Endothelial cell of umbilical vein (primary cell): ENCODE results near the gene TOR4A. TPM values are rescaled to one million over a fixed set of nuclear protein-coding genes. Genes with fewer than 3 reads are reported as not detected.

ENCODE experiments used
- BruUV-seq: library from RNA; stranded (reverse); fragments of 400-500 nt; replicated peaks from 2 replicates; lab custom pipeline; 2021; lab: Mats Ljungman, UMichigan
- CTCF ChIA-PET: fragments of 300-600, 350-600 bp; sonication (Branson Sonifier 250); formaldehyde crosslinking; loops from one replicate; lab custom pipeline; 2021; ENCODE audit warnings: antibody characterized with exemption, inconsistent platforms; lab: Charles Lee
- POLR2A ChIA-PET: fragments of 300-600, 350-600 bp; sonication (Branson Sonifier 250); formaldehyde crosslinking; loops from one replicate; lab custom pipeline; 2021; ENCODE audit warnings: antibody characterized with exemption, inconsistent platforms; lab: Charles Lee
- DNase-seq: peaks from one replicate; pipeline ENCODE4 v3.0.0-alpha.2; 2011; ENCODE audit warnings: low read depth, low spot score
- FAIRE-seq: peaks from 2 replicates; lab custom pipeline; 2011; peaks lifted over from hg19 to GRCh38; lab: Jason Lieb, UNC
- H2AFZ ChIP-seq: 2 replicates; pipeline ENCODE4 v1.6.0; 2012; ENCODE audit warnings: low read depth, low read length, control low read depth, inconsistent platforms
- H3K27ac ChIP-seq: 2 replicates; pipeline ENCODE4 v1.5.1; 2011; ENCODE audit warnings: low read depth, mild to moderate bottlenecking, control low read depth, low read length, moderate library complexity; ENCODE audit not compliant: insufficient read depth
- H3K27me3 ChIP-seq, 2 experiments: 2 replicates each; pipeline versions ENCODE4 v1.6.0 to v1.6.1; 2011; ENCODE audit warnings: low read length in 2 of 2, mixed read lengths in 1 of 2; ENCODE audit not compliant: control insufficient read depth in 2 of 2, insufficient read depth in 2 of 2
- H3K36me3 ChIP-seq, 2 experiments: 2 replicates in 1 of 2; 3 replicates in 1 of 2; pipeline ENCODE4 v1.5.1; 2011; ENCODE audit warnings: low read length in 2 of 2, mild to moderate bottlenecking in 1 of 2, moderate library complexity in 1 of 2; ENCODE audit not compliant: control insufficient read depth in 2 of 2, insufficient read depth in 2 of 2; ENCODE audit errors: extremely low read depth in 1 of 2
- H3K4me1 ChIP-seq: 3 replicates; pipeline ENCODE4 v1.5.1; 2011; ENCODE audit warnings: mild to moderate bottlenecking, low read length; ENCODE audit not compliant: control insufficient read depth, insufficient read depth; ENCODE audit errors: extremely low read depth
- H3K4me2 ChIP-seq: 2 replicates; pipeline ENCODE4 v1.6.1; 2011; ENCODE audit warnings: low read length, control low read depth, mixed read lengths; ENCODE audit not compliant: insufficient read depth
- H3K4me3 ChIP-seq, 3 experiments: fragments of 200-600 bp in 1 of 3; sonication (generic), shearing (Covaris generic) in 1 of 3; replicated peaks in 1 of 3; 2 replicates each; pipeline ENCODE4 v1.5.1; 2011 to 2016; ENCODE audit warnings: control low read depth in 3 of 3, low read length in 3 of 3, mild to moderate bottlenecking in 2 of 3, inconsistent platforms in 1 of 3, low read depth in 1 of 3, moderate library complexity in 1 of 3; ENCODE audit not compliant: insufficient read depth in 1 of 3
- H3K79me2 ChIP-seq: 2 replicates; pipeline ENCODE4 v1.6.0; 2012; ENCODE audit warnings: low read length, inconsistent platforms; ENCODE audit not compliant: control insufficient read depth, insufficient read depth
- H3K9ac ChIP-seq: replicated peaks from 2 replicates; pipeline ENCODE3; 2011; ENCODE audit warnings: low read length, control low read depth; ENCODE audit not compliant: insufficient read depth; ENCODE audit errors: extremely low read depth
- H3K9me1 ChIP-seq: replicated peaks from 3 replicates; pipeline ENCODE4 v1.6.0; 2011; ENCODE audit warnings: mild to moderate bottlenecking, low read length; ENCODE audit not compliant: control insufficient read depth, insufficient read depth; ENCODE audit errors: extremely low read depth
- H3K9me3 ChIP-seq: replicated peaks from 2 replicates; pipeline ENCODE4 v1.5.1; 2012; ENCODE audit warnings: low read length, inconsistent platforms; ENCODE audit not compliant: control insufficient read depth, insufficient read depth
- H4K20me1 ChIP-seq: replicated peaks from 2 replicates; pipeline ENCODE3; 2011; ENCODE audit warnings: mild to moderate bottlenecking, low read length; ENCODE audit not compliant: control insufficient read depth, insufficient read depth; ENCODE audit errors: extremely low read depth
- CTCF ChIP-seq, 2 donors: IDR thresholded peaks; 1 replicate in 1 of 2; 2 replicates in 1 of 2; pipeline ENCODE4 v1.5.1; 2011; ENCODE audit warnings: low read length in 2 of 2, mild to moderate bottlenecking in 2 of 2, moderate library complexity in 2 of 2, control low read depth in 1 of 2, inconsistent platforms in 1 of 2, low read depth in 1 of 2; ENCODE audit not compliant: insufficient read depth in 1 of 2; ENCODE audit errors: extremely low read depth in 1 of 2
- EZH2 ChIP-seq: IDR thresholded peaks from 2 replicates; pipeline ENCODE4 v1.6.1; 2012; ENCODE audit warnings: borderline replicate concordance, low read depth, mild to moderate bottlenecking, moderate library complexity, low read length, inconsistent platforms; ENCODE audit not compliant: severe bottlenecking
- FOS ChIP-seq: IDR thresholded peaks from 2 replicates; pipeline ENCODE4 v1.6.1; 2011; ENCODE audit warnings: mild to moderate bottlenecking, low read length, moderate library complexity, borderline replicate concordance; ENCODE audit not compliant: insufficient read depth
- GATA2 ChIP-seq: IDR thresholded peaks from 2 replicates; pipeline ENCODE4 v1.7.0; 2011; ENCODE audit warnings: low read depth, mild to moderate bottlenecking, moderate library complexity, mixed read lengths, low read length; ENCODE audit not compliant: insufficient read length, insufficient read depth
- JUN ChIP-seq: IDR thresholded peaks from 2 replicates; pipeline ENCODE4 v1.6.1; 2011; ENCODE audit warnings: borderline replicate concordance, low read depth; ENCODE audit not compliant: insufficient read length, insufficient read depth
- MYC ChIP-seq: IDR thresholded peaks from one replicate; pipeline ENCODE4 v1.6.1; 2011; ENCODE audit warnings: mild to moderate bottlenecking, low read depth, low read length
- POLR2A ChIP-seq: IDR thresholded peaks from 2 replicates; pipeline ENCODE4 v1.6.1; 2012; ENCODE audit warnings: low read depth, mild to moderate bottlenecking, control low read depth, low read length
- POLR2AphosphoS5 ChIP-seq: IDR thresholded peaks from 2 replicates; pipeline ENCODE4 v1.6.1; 2012; ENCODE audit warnings: low read depth, mild to moderate bottlenecking, control low read depth, low read length, moderate library complexity; ENCODE audit not compliant: insufficient read depth
- dilution Hi-C: fragments of 300-500 bp; cut with MboI; formaldehyde crosslinking; loops from one replicate; pipeline ENCODE4 v1.15.0; 2019; ENCODE audit warnings: low sequenced_read_pairs; ENCODE audit not compliant: extremely low pct_ligation_motif_present
- intact Hi-C: fragments of 100-400 bp; cut with micrococcal nuclease; formaldehyde crosslinking; loops from one replicate; pipeline ENCODE4 v1.10.0; 2022
- polyA plus RNA-seq, 4 experiments: library from polyadenylated mRNA; depleted of rRNA in 3 of 4; stranded (reverse) in 3 of 4; unstranded in 1 of 4; fragments of >200 nt; gene quantifications; 2 replicates each; pipeline versions ENCODE4 v1.2.1 to v1.2.3, GENCODE V29; 2011 to 2012; ENCODE audit warnings: missing spikeins in 1 of 4
- total RNA-seq: library from RNA; stranded (reverse); gene quantifications from 2 replicates; pipeline ENCODE4 v1.2.3, GENCODE V29; 2021
- TF ChIP-seq, protein P1 (sequence below): IDR thresholded peaks from 2 replicates; pipeline ENCODE4 v1.6.1; 2011; ENCODE audit not compliant: insufficient read depth, insufficient read length

TOR4A gene
- total and polyA plus RNA-seq, 2 donors (not counting 3 experiments of a cell fraction or from before 2014, with no cell fraction given), result 32.4 to 48.0 TPM

GRCh38 chr9:137251194-137251461 lies 26.4 kb upstream of the TOR4A start, which contains the start of gene STPG3:
TSS of gene STPG3 (plus strand) at chr9:137251286. CDS start at chr9:137251287, 1 bp downstream.
- CTCF ChIA-PET, result no interaction called here

DNA sequence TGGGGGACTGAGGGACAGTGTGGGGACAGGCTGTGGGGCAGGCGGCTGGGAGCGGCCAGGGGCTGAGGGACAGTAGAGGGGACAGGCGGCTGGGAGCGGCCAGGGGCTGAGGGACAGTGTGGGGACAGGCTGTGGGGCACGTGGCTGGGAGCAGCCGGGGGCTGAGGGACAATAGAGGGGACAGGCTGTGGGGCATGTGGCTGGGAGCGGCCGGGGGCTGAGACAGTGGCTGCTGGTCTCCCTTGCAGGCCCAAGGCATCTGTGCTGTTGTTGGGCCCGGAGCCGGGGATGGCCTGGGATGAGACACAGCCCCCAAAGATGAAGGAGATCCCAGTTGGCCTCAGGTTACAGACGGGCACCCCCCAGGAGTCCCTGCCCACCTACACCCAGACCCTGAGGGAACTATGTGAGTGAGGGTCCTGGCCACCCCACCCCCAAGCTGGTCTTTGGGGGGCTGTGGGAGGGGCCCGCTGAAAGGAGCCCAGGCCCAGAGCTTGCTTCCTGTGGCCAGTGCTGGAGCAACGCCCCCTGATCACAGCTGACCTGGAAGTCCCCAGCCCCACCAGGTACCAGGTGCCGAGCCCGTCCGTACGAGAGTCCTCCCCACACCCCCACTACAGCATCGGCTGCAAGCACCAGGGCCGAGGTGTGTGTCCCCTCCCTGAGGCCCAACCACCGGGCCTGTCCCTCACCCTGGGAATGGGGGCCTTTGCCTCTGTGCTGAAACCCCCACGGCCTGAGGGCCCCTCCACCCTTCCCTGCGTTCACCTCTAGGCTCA lies 25.8 kb upstream of the TOR4A start:
- Histone ChIP-seq H3K4me1 (peaks cover 13% of the 10 kb centered on the region), H3K27me3 (no peaks in the 10 kb centered on the region), H2AFZ (no peak overlapping the region), H3K27ac (no peak overlapping the region), H3K9me3 (no peaks in the 10 kb centered on the region), H3K9me1 (no peaks in the 10 kb centered on the region), H3K9ac (no peak overlapping the region), H3K4me2 (no peak overlapping the region), H3K4me3 (no peak overlapping the region), H4K20me1 (no peaks in the 10 kb centered on the region), H3K36me3 (no peaks in the 10 kb centered on the region), H3K79me2 (peaks cover 14% of the 10 kb centered on the region)
- no peak for FAIRE-seq
- POLR2A ChIA-PET, result interaction anchor here (4.9 kb wide), 1 partner anchor 9 kb away, joined by 66 read pairs; the partner anchor contains the start of gene TUBB4B
- CTCF ChIA-PET, result no interaction called here
- TF ChIP-seq MYC, result no peak
- TF ChIP-seq FOS, result no peak
- TF ChIP-seq JUN, result no peak
- no peak for TF ChIP-seq CTCF (IDR thresholded peaks at IDR 0.05; ENCODE audit: extremely low read depth in 1 of 2, insufficient read depth in 1 of 2, low read depth in 1 of 2, low read length in 2 of 2)
- TF ChIP-seq EZH2, result no peak
- TF ChIP-seq POLR2AphosphoS5, result no peak
- TF ChIP-seq, protein P1, sequence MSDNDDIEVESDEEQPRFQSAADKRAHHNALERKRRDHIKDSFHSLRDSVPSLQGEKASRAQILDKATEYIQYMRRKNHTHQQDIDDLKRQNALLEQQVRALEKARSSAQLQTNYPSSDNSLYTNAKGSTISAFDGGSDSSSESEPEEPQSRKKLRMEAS, result no peak
- no peak for TF ChIP-seq GATA2
- no peak for TF ChIP-seq POLR2A
- no TSS peak for BruUV-seq
- intact Hi-C loops (no loop called here), dilution Hi-C loops (no loop called here)
- no peak for DNase-seq

More at GRCh38 chr9:137251194-137251461, 26.4 kb upstream of the TOR4A start, which contains the start of gene STPG3:
- Histone ChIP-seq H3K9me3 (no peaks in the 10 kb centered on the region), H3K4me3 (no peak within 1 kb of the TSS), H4K20me1 (no peaks in the 10 kb centered on the region), H3K79me2 (peaks cover 8% of the 10 kb centered on the region), H3K4me1 (peaks cover 8% of the 10 kb centered on the region), H3K36me3 (no peaks in the 10 kb centered on the region), H3K9me1 (no peaks in the 10 kb centered on the region), H3K4me2 (no peak within 1 kb of the TSS), H2AFZ (no peak within 1 kb of the TSS), H3K27me3 (no peaks in the 10 kb centered on the region), H3K27ac (no peak within 1 kb of the TSS), H3K9ac (no peak within 1 kb of the TSS)
- POLR2A ChIA-PET, result interaction anchor here (0.6 to 4.9 kb wide), 2 partner anchors 9 to 34 kb away, joined by 5 to 66 read pairs; partner anchors contain the start of gene TUBB4B
- BruUV-seq, result no TSS peak
- intact Hi-C loops, result no loop called here
- dilution Hi-C loops, result no loop called here
- no peak for TF ChIP-seq GATA2
- DNase-seq (no peak), FAIRE-seq (no peak)
